ENCODE results near the gene KRTAP10-12. TPM values are rescaled to one million over a fixed set of nuclear protein-coding genes. Genes with fewer than 3 reads are reported as not detected.

Gene KRTAP10-12
- total and polyA plus RNA-seq, 10 of the 15 experiments (the other 5 are each of a cell fraction or from before 2014, with no cell fraction given) = not detected

DNA sequence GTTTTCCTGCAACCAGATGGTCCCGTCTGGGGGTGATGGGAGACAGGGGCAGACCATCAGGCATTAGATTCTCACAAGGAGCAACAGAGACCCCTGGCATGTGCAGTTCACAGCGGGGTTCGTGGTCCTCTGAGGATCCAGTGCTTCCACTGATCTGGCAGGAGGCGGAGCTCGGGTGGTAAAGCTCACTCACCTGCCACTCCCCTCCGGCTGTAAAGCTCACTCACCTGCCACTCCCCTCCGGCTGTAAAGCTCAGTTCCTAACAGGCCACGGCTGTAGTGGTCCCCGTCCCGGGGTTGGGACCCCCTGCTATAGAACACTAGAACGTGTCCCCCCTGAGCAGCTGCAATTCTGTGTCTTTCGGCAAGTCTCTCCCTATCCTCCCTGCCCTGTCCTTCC, 4.6 kb downstream of the KRTAP10-12 start (continued):
- TF ChIP-seq, protein P1, sequence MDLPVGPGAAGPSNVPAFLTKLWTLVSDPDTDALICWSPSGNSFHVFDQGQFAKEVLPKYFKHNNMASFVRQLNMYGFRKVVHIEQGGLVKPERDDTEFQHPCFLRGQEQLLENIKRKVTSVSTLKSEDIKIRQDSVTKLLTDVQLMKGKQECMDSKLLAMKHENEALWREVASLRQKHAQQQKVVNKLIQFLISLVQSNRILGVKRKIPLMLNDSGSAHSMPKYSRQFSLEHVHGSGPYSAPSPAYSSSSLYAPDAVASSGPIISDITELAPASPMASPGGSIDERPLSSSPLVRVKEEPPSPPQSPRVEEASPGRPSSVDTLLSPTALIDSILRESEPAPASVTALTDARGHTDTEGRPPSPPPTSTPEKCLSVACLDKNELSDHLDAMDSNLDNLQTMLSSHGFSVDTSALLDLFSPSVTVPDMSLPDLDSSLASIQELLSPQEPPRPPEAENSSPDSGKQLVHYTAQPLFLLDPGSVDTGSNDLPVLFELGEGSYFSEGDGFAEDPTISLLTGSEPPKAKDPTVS (IDR thresholded peaks at IDR 0.05; ENCODE audit: low read depth, low read length) = no peak
- TF ChIP-seq RUNX3 (IDR thresholded peaks at IDR 0.05; ENCODE audit: low read length) (no peak), MEF2A (IDR thresholded peaks at IDR 0.05; ENCODE audit: insufficient read depth, low read depth, low read length) (no peak), IKZF2 (IDR thresholded peaks at IDR 0.05) (no peak)

- RAD21 ChIA-PET (ENCODE audit: unreplicated experiment) = no interaction called here
- H3K9ac ChIP-seq (ENCODE audit: control insufficient read depth, insufficient read depth, low read length) = no peak overlapping the region
- H4K20me1 ChIP-seq (ENCODE audit: control insufficient read depth, insufficient read depth) = no peaks in the 10 kb centered on the region
- BruUV-seq (replicated peaks) = no TSS peak
- FAIRE-seq (no peak), ATAC-seq (no peak), DNase-seq (ENCODE audit: low read depth, low spot score) (no peak)
- no peak overlapping the region for H2AFZ ChIP-seq (ENCODE audit: control insufficient read depth, low read depth, low read length)
- H3K27me3 ChIP-seq (replicated peaks in 1 of 2; ENCODE audit: control insufficient read depth in 2 of 2, insufficient read depth in 2 of 2, low read length in 1 of 2) = peaks cover 2 to 5% of the 10 kb centered on the region in 2 experiments; a peak in 3 of 4 replicates
- 37% methylated on average over 20 of the region's 22 CpGs for WGBS (ENCODE audit: insufficient coverage, insufficient replicate concordance, low lambda C conversion rate, missing lambda C conversion rate)
- POLR2A ChIA-PET = interaction anchor here (0.6 kb wide), 1 partner anchor 1022 kb away, joined by 4 read pairs; no protein-coding TSS in a partner anchor
- H3K4me3 ChIP-seq = no peak overlapping the region
- no peak overlapping the region for H3K4me2 ChIP-seq (ENCODE audit: control insufficient read depth, insufficient read depth)
- in situ Hi-C loops (cut with MboI) = no loop called here
- H3K4me1 ChIP-seq (ENCODE audit: control insufficient read depth, insufficient read depth, low read length) = no peaks in the 10 kb centered on the region
- peaks cover 6% of the 10 kb centered on the region; the same call in 1 of the 3 replicates for H3K9me3 ChIP-seq (replicated peaks; ENCODE audit: control insufficient read depth, insufficient read depth, low read length)
- SMC1A ChIA-PET (ENCODE audit: uncharacterized antibody, unreplicated experiment) = no interaction called here
- CTCF ChIA-PET = no interaction called here
- intact Hi-C loops (cut with micrococcal nuclease; ENCODE audit: unreplicated experiment) = no loop called here
- no peaks in the 10 kb centered on the region for H3K79me2 ChIP-seq (ENCODE audit: control insufficient read depth, insufficient read depth, low read length)
- no peak overlapping the region for H3K27ac ChIP-seq (ENCODE audit: control insufficient read depth, insufficient read depth)
- no peaks in the 10 kb centered on the region for H3K36me3 ChIP-seq (ENCODE audit: control insufficient read depth in 2 of 2, insufficient read depth in 2 of 2, low read length in 1 of 2)
- TF ChIP-seq, protein P2, sequence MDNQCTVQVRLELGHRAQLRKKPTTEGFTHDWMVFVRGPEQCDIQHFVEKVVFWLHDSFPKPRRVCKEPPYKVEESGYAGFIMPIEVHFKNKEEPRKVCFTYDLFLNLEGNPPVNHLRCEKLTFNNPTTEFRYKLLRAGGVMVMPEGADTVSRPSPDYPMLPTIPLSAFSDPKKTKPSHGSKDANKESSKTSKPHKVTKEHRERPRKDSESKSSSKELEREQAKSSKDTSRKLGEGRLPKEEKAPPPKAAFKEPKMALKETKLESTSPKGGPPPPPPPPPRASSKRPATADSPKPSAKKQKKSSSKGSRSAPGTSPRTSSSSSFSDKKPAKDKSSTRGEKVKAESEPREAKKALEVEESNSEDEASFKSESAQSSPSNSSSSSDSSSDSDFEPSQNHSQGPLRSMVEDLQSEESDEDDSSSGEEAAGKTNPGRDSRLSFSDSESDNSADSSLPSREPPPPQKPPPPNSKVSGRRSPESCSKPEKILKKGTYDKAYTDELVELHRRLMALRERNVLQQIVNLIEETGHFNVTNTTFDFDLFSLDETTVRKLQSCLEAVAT (IDR thresholded peaks at IDR 0.05) = no peak
- TF ChIP-seq, protein P3, sequence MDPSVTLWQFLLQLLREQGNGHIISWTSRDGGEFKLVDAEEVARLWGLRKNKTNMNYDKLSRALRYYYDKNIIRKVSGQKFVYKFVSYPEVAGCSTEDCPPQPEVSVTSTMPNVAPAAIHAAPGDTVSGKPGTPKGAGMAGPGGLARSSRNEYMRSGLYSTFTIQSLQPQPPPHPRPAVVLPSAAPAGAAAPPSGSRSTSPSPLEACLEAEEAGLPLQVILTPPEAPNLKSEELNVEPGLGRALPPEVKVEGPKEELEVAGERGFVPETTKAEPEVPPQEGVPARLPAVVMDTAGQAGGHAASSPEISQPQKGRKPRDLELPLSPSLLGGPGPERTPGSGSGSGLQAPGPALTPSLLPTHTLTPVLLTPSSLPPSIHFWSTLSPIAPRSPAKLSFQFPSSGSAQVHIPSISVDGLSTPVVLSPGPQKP (IDR thresholded peaks at IDR 0.05; ENCODE audit: low read depth, low read length) = no peak
- TF ChIP-seq, protein P4, sequence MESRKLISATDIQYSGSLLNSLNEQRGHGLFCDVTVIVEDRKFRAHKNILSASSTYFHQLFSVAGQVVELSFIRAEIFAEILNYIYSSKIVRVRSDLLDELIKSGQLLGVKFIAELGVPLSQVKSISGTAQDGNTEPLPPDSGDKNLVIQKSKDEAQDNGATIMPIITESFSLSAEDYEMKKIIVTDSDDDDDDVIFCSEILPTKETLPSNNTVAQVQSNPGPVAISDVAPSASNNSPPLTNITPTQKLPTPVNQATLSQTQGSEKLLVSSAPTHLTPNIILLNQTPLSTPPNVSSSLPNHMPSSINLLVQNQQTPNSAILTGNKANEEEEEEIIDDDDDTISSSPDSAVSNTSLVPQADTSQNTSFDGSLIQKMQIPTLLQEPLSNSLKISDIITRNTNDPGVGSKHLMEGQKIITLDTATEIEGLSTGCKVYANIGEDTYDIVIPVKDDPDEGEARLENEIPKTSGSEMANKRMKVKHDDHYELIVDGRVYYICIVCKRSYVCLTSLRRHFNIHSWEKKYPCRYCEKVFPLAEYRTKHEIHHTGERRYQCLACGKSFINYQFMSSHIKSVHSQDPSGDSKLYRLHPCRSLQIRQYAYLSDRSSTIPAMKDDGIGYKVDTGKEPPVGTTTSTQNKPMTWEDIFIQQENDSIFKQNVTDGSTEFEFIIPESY (IDR thresholded peaks at IDR 0.05) = no peak
- TF ChIP-seq TAF1 (IDR thresholded peaks at IDR 0.05; ENCODE audit: borderline replicate concordance, low read depth, low read length) (no peak), RFX5 (IDR thresholded peaks at IDR 0.05; ENCODE audit: low read depth, low read length) (no peak), ZNF622 (IDR thresholded peaks at IDR 0.05) (no peak), BCL3 (IDR thresholded peaks at IDR 0.05; ENCODE audit: borderline replicate concordance, insufficient read depth, low read depth, low read length, poor library complexity, severe bottlenecking) (no peak), RELA (IDR thresholded peaks at IDR 0.05; ENCODE audit: borderline replicate concordance, partially characterized antibody) (no peak), ZSCAN29 (IDR thresholded peaks at IDR 0.05) (no peak), RAD51 (IDR thresholded peaks at IDR 0.05) (no peak)
These were observed 5.4 kb downstream of the KRTAP10-12 start for GRCh38 chr21:44702111-44702972.
